K562 (cell line): ENCODE results near the gene ATP1A3. TPM values are rescaled to one million over a fixed set of nuclear protein-coding genes. Genes with fewer than 3 reads are reported as not detected.

ENCODE experiments used
- ATAC-seq: fragments of 200-7000 bp; cut with Tn5 transposase; 3 replicates; pipeline ENCODE4 v1.9.1; 2020; ENCODE audit warnings: moderate library complexity
- BruUV-seq: library from RNA; stranded (reverse); fragments of 400-500 nt; replicated peaks from 2 replicates; lab custom pipeline; 2021; lab: Mats Ljungman, UMichigan
- CTCF ChIA-PET: fragments of 300-600 bp; formaldehyde crosslinking; extraction: SDS; loops from one replicate; lab custom pipeline; 2021; ENCODE audit warnings: low intra/inter-chr PET ratio; lab: Yijun Ruan, JAX
- POLR2A ChIA-PET: fragments of 300-600, 350-650 bp; sonication (Branson Sonifier 250); formaldehyde crosslinking; extraction: SDS; loops from one replicate; lab custom pipeline; 2021; ENCODE audit warnings: antibody characterized with exemption, inconsistent platforms; lab: Yijun Ruan, JAX
- DNase-seq, 4 experiments: peaks; one replicate each; pipeline versions ENCODE4 v3.0.0 to v3.0.0-alpha.2; 2011 to 2018; ENCODE audit warnings: low spot score in 3 of 4, mixed read lengths in 3 of 4; ENCODE audit errors: extremely low read depth in 1 of 4
- FAIRE-seq: peaks from 2 replicates; lab custom pipeline; 2011; peaks lifted over from hg19 to GRCh38; lab: Jason Lieb, UNC
- H2AFZ ChIP-seq: 2 replicates; pipeline ENCODE4 v1.6.0; 2011; ENCODE audit warnings: low read depth, low read length, control low read depth, inconsistent platforms
- H3K27ac ChIP-seq: fragments of 200-600 bp; 3 replicates; pipeline ENCODE4 v1.8.0; 2011; ENCODE audit warnings: low read depth, mild to moderate bottlenecking, control low read depth, inconsistent platforms, low read length, moderate library complexity, mixed read lengths; ENCODE audit errors: extremely low read depth
- H3K27me3 ChIP-seq, 2 experiments: fragments of 300-600 bp in 1 of 2; 2 replicates in 1 of 2; 3 replicates in 1 of 2; pipeline versions ENCODE4 v1.6.0 to v1.8.0; 2011; ENCODE audit warnings: inconsistent platforms in 2 of 2, low read length in 2 of 2, mild to moderate bottlenecking in 1 of 2, mixed read lengths in 1 of 2, moderate library complexity in 1 of 2; ENCODE audit not compliant: control insufficient read depth in 2 of 2, insufficient read depth in 2 of 2
- H3K36me3 ChIP-seq: fragments of 300-600 bp; 3 replicates; pipeline ENCODE4 v1.8.0; 2011; ENCODE audit warnings: mild to moderate bottlenecking, low read length, inconsistent platforms; ENCODE audit not compliant: control insufficient read depth, insufficient read depth
- H3K4me1 ChIP-seq, 2 experiments: fragments of 200-600 bp in 1 of 2; replicated peaks in 1 of 2; 2 replicates in 1 of 2; 3 replicates in 1 of 2; pipeline versions ENCODE4 v1.5.1 to v1.8.0; 2011; ENCODE audit warnings: inconsistent platforms in 2 of 2, low read length in 2 of 2, mild to moderate bottlenecking in 1 of 2, mixed read lengths in 1 of 2, moderate library complexity in 1 of 2; ENCODE audit not compliant: control insufficient read depth in 2 of 2, insufficient read depth in 2 of 2
- H3K4me2 ChIP-seq: 2 replicates; pipeline ENCODE4 v1.6.1; 2011; ENCODE audit warnings: low read length, control low read depth, inconsistent platforms, mixed read lengths; ENCODE audit not compliant: insufficient read depth
- H3K4me3 ChIP-seq: fragments of 200-600 bp; sonication (generic), shearing (Covaris generic); 2 replicates; pipeline ENCODE4 v1.5.1; 2016; ENCODE audit warnings: control low read depth, inconsistent platforms
- H3K79me2 ChIP-seq: fragments of 200-600 bp; 3 replicates; pipeline ENCODE4 v1.8.0; 2011; ENCODE audit warnings: low read length, inconsistent platforms; ENCODE audit not compliant: control insufficient read depth, insufficient read depth
- H3K9ac ChIP-seq, 2 experiments: 2 replicates each; pipeline versions ENCODE4 v1.6.0 to v1.6.1; 2011; ENCODE audit warnings: low read depth in 2 of 2, low read length in 2 of 2, control low read depth in 1 of 2, inconsistent platforms in 1 of 2, mild to moderate bottlenecking in 1 of 2, mixed read lengths in 1 of 2; ENCODE audit not compliant: insufficient read depth in 1 of 2
- H3K9me1 ChIP-seq: one replicate; pipeline ENCODE4 v1.6.0; 2011; ENCODE audit warnings: inconsistent platforms, mild to moderate bottlenecking, low read length, moderate library complexity; ENCODE audit not compliant: control insufficient read depth, insufficient read depth
- H3K9me3 ChIP-seq: replicated peaks from 2 replicates; pipeline ENCODE4 v1.5.1; 2011; ENCODE audit warnings: low read depth, low read length, inconsistent platforms; ENCODE audit not compliant: control insufficient read depth, insufficient read depth
- H4K20me1 ChIP-seq: replicated peaks from 2 replicates; pipeline ENCODE4 v1.6.1; 2011; ENCODE audit warnings: low read length, inconsistent platforms, mixed read lengths; ENCODE audit not compliant: control insufficient read depth, insufficient read depth
- ARNT ChIP-seq, 2 experiments: fragments of 450-650 bp; IDR thresholded peaks; 2 replicates each; pipeline ENCODE4 v1.6.1; 2016; ENCODE audit warnings: mild to moderate bottlenecking in 1 of 2
- ATF3 ChIP-seq, 2 experiments: fragments of 450-650 bp in 1 of 2; sonication (generic) in 1 of 2; formaldehyde crosslinking in 1 of 2; IDR thresholded peaks in 1 of 2; conservative IDR thresholded peaks in 1 of 2; 2 replicates each; pipeline versions ENCODE4 v1.6.1 to v1.8.1; 2016 to 2023; ENCODE audit warnings: mild to moderate bottlenecking in 2 of 2, moderate library complexity in 2 of 2, inconsistent platforms in 1 of 2, missing genetic modification reagents in 1 of 2
- CEBPB ChIP-seq: fragments of 450-650 bp; IDR thresholded peaks from 2 replicates; pipeline ENCODE4 v1.6.1; 2016; ENCODE audit warnings: missing genetic modification characterization, missing compliant biosample characterization
- CHD4 ChIP-seq: fragments of 200-600 bp; sonication (generic); IDR thresholded peaks from 3 replicates; pipeline ENCODE4 v1.6.1; 2012; ENCODE audit warnings: low read depth, mild to moderate bottlenecking, mixed read lengths, low read length, inconsistent platforms; ENCODE audit not compliant: insufficient read depth, insufficient replicate concordance, poor library complexity, severe bottlenecking
- CREM ChIP-seq: IDR thresholded peaks from 2 replicates; pipeline ENCODE4 v1.6.1; 2014; ENCODE audit warnings: antibody characterized with exemption, low read depth
- DACH1 ChIP-seq: fragments of 450-650 bp; IDR thresholded peaks from 2 replicates; pipeline ENCODE4 v1.6.1; 2018; ENCODE audit not compliant: partially characterized antibody
- FUS ChIP-seq: fragments of 200-400 bp; formaldehyde crosslinking; optimal IDR thresholded peaks from 2 replicates; pipeline ENCODE3; 2017; ENCODE audit warnings: low read depth, low read length
- HSF4 ChIP-seq: fragments of 250-450 bp; sonication (Bioruptor Pico); IDR thresholded peaks from 2 replicates; pipeline ENCODE4 v2.1.2; 2022; ENCODE audit warnings: mild to moderate bottlenecking, moderate library complexity, borderline replicate concordance
- IRF1 ChIP-seq: sonication (generic); formaldehyde crosslinking; IDR thresholded peaks from 2 replicates; pipeline ENCODE4 v1.8.0; 2022; ENCODE audit warnings: missing genetic modification reagents, mild to moderate bottlenecking, borderline replicate concordance
- JUNB ChIP-seq: fragments of 450-650 bp; formaldehyde crosslinking; conservative IDR thresholded peaks from 2 replicates; pipeline ENCODE4 v1.4.0; 2020; ENCODE audit warnings: mild to moderate bottlenecking
- KDM2B ChIP-seq: fragments of 250-450 bp; sonication (Bioruptor Pico); IDR thresholded peaks from 2 replicates; pipeline ENCODE4 v1.8.0; 2021; ENCODE audit warnings: mild to moderate bottlenecking, moderate library complexity
- NCOA2 ChIP-seq, 2 experiments: fragments of 450-650 bp; IDR thresholded peaks; 2 replicates each; pipeline ENCODE4 v1.6.1; 2018; ENCODE audit warnings: mild to moderate bottlenecking in 2 of 2, moderate library complexity in 1 of 2; ENCODE audit not compliant: partially characterized antibody in 2 of 2
- UBTF ChIP-seq, 2 experiments: IDR thresholded peaks; 2 replicates each; pipeline ENCODE4 v1.6.1; 2012; ENCODE audit warnings: improper control_type of control experiment in 2 of 2, low read depth in 2 of 2, low read length in 2 of 2, borderline replicate concordance in 1 of 2
- ZNF134 ChIP-seq: fragments of 250-450 bp; sonication (Bioruptor Pico); conservative IDR thresholded peaks from 2 replicates; pipeline ENCODE4 v1.4.0; 2020
- WGBS: fragments of 100-300 bp; shearing (Covaris generic); methylation state at CpG from one replicate; pipeline ENCODE4 v1.1.6; 2016; ENCODE audit warnings: low coverage, mixed read lengths; ENCODE audit not compliant: insufficient coverage; ENCODE audit errors: missing lambda C conversion rate; 5-methylcytosine and 5-hydroxymethylcytosine counted together
- in situ Hi-C: fragments of 300-500 bp; cut with MboI; formaldehyde crosslinking; loops from 4 replicates; pipeline ENCODE4 v1.15.0; 2018; ENCODE audit warnings: inconsistent platforms, mixed read lengths
- intact Hi-C: fragments of 100-400 bp; cut with micrococcal nuclease; formaldehyde crosslinking; loops from 2 replicates; pipeline ENCODE4 v1.14.2; 2022
- polyA plus RNA-seq, 8 experiments: library from polyadenylated mRNA; depleted of rRNA in 4 of 8; stranded (reverse) in 5 of 8; unstranded in 3 of 8; fragments of >200 nt; fragmentation: Nextera tagmentation in 2 of 8; fragmentation: Illumina TruSeq in 1 of 8; extraction: Ambion mirVana in 2 of 8; extraction: Trizol in 1 of 8; gene quantifications; 2 replicates each; pipeline versions ENCODE4 v1.2.1 to v1.2.3, GENCODE V29; 2011 to 2014; ENCODE audit warnings: inconsistent platforms in 1 of 8, missing spikeins in 1 of 8
- total RNA-seq, 7 experiments: library from RNA; depleted of rRNA in 6 of 7; stranded (reverse); fragments of >200 nt in 6 of 7; fragmentation: Illumina TruSeq in 2 of 7; extraction: Trizol in 2 of 7; gene quantifications; 2 replicates each; pipeline versions ENCODE4 v1.2.1 to v1.2.3, GENCODE V29; 2011 to 2021; ENCODE audit warnings: low replicate concordance in 1 of 7

Gene ATP1A3
- total and polyA plus RNA-seq, 9 of the 15 experiments (the other 6 are each of a cell fraction or from before 2014, with no cell fraction given), result 0.03 to 1.0 (median 0.17) TPM; not detected in 3

- H3K4me2 ChIP-seq, result no peak overlapping the region
- H3K9me1 ChIP-seq, result no peaks in the 10 kb centered on the region
- no peak overlapping the region for H2AFZ ChIP-seq
- no peak for ATAC-seq
- no peaks in the 10 kb centered on the region for H3K9me3 ChIP-seq
- intact Hi-C loops (no loop called here), in situ Hi-C loops (no loop called here)
- peaks cover 23 to 42% of the 10 kb centered on the region in 2 experiments for H3K27me3 ChIP-seq
- H4K20me1 ChIP-seq, result peaks cover 4% of the 10 kb centered on the region; the same call in 1 of the 2 replicates
- no peak for FAIRE-seq
- no peak overlapping the region for H3K9ac ChIP-seq
- H3K4me3 ChIP-seq, result no peak overlapping the region
- no peaks in the 10 kb centered on the region for H3K4me1 ChIP-seq
- no peak overlapping the region for H3K27ac ChIP-seq
- no peaks in the 10 kb centered on the region for H3K79me2 ChIP-seq
- H3K36me3 ChIP-seq, result no peaks in the 10 kb centered on the region
- ChIA-PET POLR2A (interaction anchor here (1.0 kb wide), 1 partner anchor 170 kb away, joined by 3 read pairs; no protein-coding TSS in a partner anchor), CTCF (no interaction called here)
- no TSS peak for BruUV-seq
- DNase-seq, result no peak
- 0% methylated on average over 7 of the region's 7 CpGs for WGBS
- TF ChIP-seq CREM, result no peak
- no peak for TF ChIP-seq JUNB
- TF ChIP-seq KDM2B (CRISPR knock-in tag), result no peak
- no peak for TF ChIP-seq NCOA2 (IDR thresholded peaks at IDR 0.05; ENCODE audit: partially characterized antibody in 2 of 2)
- TF ChIP-seq ARNT (IDR thresholded peaks at IDR 0.05), result no peak
- TF ChIP-seq IRF1 (CRISPR knock-in tag), result no peak
- no peak for TF ChIP-seq UBTF (IDR thresholded peaks at IDR 0.05; ENCODE audit: borderline replicate concordance in 1 of 2, low read depth in 2 of 2, low read length in 2 of 2)
- TF ChIP-seq CEBPB (tag), result no peak
- no peak for TF ChIP-seq ATF3 (IDR thresholded peaks at IDR 0.05)
- no peak for TF ChIP-seq ATF3 (CRISPR knock-in tag; conservative IDR thresholded peaks at IDR 0.05)
- no peak for TF ChIP-seq ZNF134 (CRISPR knock-in tag)
- no peak for TF ChIP-seq HSF4 (CRISPR knock-in tag)
- TF ChIP-seq CHD4, result no peak
- TF ChIP-seq FUS, result no peak
- no peak for TF ChIP-seq DACH1
These were observed 36.8 kb upstream of the ATP1A3 start for GRCh38 chr19:42030645-42031440.
